Suprapubic skin (tissue), 3 donors: ENCODE results near the gene ARID1B.

Source experiments
- CTCF ChIP-seq, 2 donors: fragments of 200-600 bp in 1 of 2; fragments of 450-650 bp in 1 of 2; sonication (generic) in 1 of 2; IDR thresholded peaks; one replicate each; pipeline ENCODE4 v1.5.1; 2016 to 2019; ENCODE audit warnings: antibody characterized with exemption in 2 of 2, mild to moderate bottlenecking in 1 of 2, moderate library complexity in 1 of 2
- POLR2A ChIP-seq, 2 donors: fragments of 450-650 bp; IDR thresholded peaks; one replicate each; pipeline ENCODE4 v1.6.1; 2017; ENCODE audit warnings: antibody characterized with exemption in 2 of 2, mild to moderate bottlenecking in 2 of 2, moderate library complexity in 2 of 2

GRCh38 chr6:157143171-157143889 lies 366.2 kb downstream of the ARID1B start:
- no peak for TF ChIP-seq CTCF (IDR thresholded peaks at IDR 0.05)
- TF ChIP-seq POLR2A (IDR thresholded peaks at IDR 0.05): no peak
